Activated CD4-positive, alpha-beta T cell treated with anti-CD3 and anti-CD28 coated beads for 48 hours (primary cell): ENCODE measurements around the gene ZNF423.
"Not testable (repeated sequence)": the region's sequence is repeated elsewhere in the genome, so short reads cannot be mapped to it uniquely, and the experiment has no call there.

Experiments
- DNase-seq: peaks from one replicate; pipeline ENCODE4 v3.0.0-alpha.2; 2020

Gene ZNF423

DNA sequence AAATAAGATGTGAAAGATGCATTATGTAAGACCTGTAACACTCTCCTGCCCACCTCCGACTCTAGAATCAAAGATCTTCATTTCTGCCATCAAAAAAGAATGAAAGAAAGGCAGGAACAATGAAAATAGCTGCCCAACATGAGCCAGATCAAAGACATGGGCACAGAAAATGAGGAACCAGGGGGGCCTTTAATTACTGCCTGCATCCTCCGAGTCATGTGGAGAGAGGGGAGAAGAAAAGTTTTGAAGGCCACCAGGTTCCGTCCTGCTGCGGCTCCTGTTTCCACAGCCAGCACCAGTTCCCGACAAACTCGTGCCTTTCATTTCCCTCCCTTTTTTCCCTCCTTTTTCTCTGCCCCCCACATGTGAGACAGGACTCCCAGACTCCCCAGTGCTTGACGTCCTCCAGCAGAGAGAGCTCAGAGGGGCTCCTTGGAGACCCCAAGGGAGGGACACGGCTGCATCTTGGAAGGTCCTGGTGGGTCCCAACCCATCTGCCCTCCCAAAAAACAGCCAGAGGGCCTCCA is 168.4 kb downstream of the ZNF423 start:
- no peak for DNase-seq

DNA sequence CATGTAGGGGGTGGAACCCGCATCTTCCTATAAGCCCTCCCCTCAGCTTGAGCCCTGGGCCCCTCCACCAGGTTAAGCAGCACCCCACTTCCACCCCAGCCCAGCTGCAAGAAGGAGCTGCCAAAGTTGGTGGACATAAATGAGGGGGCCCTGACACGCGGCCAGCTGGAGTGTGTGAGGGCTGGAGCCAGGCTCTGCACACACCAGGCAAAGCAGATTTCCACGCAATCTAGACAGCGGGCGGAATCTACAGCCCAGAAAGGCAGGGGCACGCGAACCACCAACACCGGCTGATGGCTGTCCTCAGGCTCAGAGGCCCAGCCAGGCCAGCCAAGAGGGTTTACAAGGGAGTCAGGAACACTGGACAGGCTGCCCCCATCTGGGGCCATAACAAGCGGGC is 171.2 kb downstream of the ZNF423 start:
- DNase-seq, result no peak

DNA sequence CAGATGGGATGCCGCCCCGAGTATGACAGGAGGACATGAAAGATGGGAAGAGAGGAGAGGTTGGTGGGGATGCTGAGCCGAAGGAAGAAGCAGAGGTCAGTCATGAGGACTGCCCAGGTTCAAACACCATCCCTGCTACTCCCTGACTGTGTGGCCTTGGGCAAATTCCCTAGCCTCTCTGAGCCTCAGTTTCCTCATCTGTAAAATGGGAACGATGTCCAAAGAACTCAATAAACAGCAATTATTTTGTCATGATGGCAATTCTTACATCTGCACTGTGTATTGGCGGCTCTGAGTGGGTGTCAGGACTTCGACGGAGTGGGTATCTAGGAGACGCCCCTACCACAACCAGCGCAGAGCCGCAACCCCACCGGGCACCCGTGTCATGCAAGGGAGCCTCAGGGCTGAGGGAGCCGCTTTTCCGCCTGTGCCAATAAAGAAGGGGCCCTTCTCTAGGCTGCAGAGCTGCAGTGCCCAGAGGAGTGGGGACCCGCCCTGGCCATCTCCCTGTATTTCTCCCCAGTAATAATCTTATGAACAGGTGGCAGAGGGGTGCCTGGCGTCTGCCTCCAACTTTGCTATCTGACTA is 173.2 kb downstream of the ZNF423 start:
- no peak for DNase-seq

DNA sequence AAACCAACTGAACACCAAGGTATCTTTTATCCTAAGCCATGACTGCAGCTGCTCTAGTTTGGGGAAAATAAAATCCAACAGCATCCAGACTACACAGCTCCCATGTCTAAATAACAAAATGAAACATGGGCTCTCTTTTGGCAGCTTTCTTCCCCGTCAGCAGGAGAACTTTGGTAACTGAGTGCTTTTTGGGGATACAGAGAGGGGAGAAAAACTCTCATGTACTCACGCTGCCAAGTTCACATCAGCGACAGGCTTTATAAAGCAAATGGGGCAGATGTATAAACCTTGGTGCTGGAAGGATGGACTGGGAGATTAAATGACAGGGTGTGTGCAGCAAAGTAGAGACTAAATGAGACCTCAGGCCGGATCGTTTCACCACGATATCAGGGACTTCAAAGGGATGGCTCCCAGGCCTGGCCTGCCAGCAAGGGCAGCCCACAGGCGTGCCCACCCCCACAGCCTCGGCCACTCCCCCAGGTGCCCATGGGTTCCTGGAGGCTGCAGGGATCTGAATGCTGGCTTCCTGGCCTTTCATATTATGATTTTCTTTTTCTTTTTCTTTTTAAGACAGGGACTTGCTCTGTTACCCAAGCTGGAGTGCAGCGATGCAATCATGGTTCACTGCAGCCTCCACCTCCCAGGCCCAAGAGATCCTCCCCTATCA is 174.6 kb downstream of the ZNF423 start:
- DNase-seq, result no peak

DNA sequence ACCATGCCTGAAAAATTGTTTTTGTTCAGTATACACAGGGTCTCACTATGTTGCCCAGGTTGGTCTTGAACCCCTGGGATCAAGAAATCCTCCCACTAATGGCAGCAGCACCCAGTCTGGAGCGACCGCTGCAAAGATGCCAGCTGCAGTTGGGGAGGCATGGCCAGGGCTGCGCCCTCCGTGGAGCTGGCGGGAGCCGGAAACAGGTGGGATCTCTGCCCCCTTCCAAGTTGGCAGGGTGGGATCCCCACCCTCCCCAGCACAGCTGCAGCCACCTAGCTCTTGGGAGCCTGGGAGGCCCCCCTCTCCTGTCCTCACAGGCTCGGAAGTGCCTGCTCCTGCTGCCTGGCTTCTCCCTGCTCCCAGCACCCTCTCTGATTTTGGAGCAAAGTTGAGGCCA is 176.8 kb downstream of the ZNF423 start:
- DNase-seq, result no peak

DNA sequence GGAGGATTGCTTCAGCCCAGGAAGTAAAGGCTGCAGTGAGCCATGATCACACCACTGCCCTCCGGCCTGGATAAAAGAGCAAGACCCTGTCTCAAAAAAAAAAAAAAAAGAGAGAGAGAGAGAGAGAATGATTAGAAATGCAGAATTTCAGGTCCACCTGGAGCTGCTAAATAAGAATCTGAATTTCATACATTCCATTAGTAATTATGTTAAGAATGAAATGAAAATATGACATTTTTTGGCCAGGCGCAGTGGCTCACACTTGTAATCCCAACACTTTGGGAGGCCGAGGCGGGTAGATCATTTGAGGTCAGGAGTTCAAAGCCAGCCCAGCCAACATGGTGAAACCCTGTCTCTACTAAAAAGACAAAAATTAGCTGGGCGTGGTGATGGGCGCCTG is 178.3 kb downstream of the ZNF423 start:
- DNase-seq, result not testable (repeated sequence)

DNA sequence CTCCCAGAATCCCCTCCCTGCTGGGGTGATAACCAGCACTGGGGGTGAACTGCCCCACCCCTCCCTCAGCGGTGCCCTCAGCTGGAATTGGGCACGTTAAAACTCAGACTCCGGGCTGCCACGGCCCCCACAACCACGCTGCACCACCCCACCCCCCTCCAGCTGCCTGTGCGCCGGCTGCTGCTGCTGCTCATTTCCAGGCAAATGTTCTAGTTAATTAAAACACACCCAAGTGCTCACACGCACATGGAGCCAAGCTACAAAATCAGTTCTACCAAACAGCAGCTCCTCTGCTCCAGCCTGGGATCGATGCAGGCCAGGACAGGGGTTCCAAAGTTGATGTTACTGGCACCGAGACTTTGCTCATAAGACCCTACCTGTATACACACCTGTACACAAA is 180.5 kb downstream of the ZNF423 start:
- DNase-seq, result no peak

DNA sequence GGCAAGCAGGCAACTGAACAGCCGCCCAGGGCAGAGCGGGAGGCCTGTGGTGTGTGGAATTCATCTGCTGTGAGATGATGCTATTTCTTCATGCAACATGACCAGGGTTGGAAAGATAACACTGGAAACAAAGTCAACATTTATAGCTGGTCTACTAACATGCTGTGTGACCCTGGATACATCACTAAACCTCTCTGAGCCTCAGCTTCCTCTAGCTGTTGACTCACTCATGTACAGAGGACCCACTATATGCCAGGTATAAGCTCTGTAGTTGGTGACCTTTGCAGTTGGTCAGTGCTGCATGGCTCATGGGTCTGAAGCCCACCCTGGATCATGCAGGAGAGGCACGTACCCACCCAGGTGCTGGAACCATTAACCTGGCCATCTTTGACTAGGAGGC is 180.9 kb downstream of the ZNF423 start:
- no peak for DNase-seq

DNA sequence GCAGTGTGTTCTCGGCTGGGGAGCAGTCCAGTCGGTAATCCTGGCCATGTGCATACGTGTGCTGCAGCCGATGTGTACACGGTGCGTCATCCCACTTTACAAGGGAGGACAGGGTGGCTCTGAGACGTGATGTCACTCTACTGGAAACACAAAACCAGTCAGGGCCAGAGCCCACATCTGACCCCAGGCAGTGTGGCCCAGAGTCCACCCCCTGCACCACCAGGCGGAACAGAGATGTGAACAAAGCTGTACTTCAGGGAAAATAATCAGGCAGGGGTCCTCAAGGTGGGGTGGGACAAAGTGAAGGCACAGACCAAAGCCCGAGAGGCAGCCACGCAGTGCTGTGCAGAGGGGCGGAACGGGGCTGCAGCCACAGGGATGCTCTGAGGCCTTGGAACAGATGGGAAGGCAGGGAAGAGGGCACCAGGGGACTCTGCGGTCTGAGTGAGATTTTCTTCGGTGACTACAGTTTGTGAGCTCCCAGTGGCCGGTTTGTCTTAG is 181.5 kb downstream of the ZNF423 start:
- no peak for DNase-seq

DNA sequence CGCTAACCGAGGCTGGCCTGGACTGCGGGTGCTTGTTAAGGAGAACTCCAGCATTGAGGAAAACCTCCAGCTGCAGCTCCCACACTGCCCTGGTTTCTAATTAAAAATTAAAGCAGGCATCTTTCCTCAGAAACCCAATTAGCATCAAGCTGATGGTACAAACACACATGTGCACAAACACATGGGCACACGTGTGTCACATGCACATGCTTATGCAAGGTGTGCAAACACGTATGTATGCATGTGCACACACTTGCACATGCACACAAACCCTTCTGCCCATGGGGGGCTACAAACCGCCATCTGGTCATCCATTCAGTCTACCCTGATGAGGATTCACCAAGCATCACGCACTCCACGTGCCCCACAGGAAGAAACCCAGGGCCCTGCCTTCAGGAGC is 182.5 kb downstream of the ZNF423 start:
- DNase-seq, result no peak

DNA sequence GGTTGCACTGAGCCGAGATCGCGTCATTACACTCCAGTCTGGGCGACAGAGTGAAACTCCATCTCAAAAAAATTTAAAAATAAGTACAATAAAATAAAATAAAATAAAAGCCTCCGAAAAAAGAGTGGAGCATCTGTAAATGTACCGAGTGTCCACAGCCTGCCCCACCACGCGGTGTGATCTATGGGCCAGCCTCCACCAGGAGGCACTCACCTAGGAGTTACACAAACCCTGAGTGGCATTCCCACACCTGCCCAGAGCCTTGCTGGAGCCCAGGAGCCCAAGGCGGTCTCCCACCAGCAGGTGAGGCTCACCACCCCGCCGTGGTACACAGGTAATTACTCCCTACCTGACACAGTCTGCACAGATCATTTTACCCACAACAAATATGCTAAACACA is 183.2 kb downstream of the ZNF423 start:
- DNase-seq, result no peak

DNA sequence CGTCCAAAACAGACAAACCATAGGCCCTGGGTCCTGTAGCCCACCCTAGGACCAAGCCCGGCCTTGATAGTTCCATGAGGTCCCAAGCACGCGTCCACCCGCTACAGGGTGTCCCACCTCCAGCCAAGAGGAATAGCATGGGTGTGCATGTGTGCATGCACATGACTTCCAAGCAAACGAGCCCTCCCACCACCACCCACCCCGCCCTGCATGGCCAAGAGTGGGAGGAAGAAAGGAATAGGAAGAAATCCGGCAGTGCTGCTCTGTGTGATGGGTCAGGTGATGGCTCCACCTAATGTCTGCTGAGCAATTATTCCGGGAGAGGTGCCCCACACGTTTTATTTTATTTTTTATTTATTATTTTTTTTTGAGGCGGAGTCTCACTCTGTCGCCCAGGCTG is 184.6 kb downstream of the ZNF423 start:
- DNase-seq, result no peak

DNA sequence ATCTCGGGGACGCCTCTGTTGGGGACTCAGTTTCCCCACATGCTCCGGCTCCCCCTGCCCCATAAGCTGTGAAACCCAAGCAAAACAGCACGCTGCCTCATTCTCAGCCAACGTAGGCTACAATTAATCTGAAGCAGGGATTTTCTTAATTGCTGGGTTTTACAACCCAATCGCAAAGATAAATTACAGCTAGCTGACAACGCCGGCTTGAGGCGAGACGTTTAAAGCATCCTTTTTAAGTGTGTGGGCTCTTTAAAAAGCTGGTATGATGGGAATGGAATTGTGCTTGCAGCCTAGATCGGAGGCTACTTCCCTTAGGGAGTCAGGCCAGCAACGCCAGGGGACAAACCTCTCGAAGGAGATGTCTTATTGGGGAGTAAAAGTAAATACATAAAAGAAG is 185.3 kb downstream of the ZNF423 start:
- DNase-seq, result no peak

DNA sequence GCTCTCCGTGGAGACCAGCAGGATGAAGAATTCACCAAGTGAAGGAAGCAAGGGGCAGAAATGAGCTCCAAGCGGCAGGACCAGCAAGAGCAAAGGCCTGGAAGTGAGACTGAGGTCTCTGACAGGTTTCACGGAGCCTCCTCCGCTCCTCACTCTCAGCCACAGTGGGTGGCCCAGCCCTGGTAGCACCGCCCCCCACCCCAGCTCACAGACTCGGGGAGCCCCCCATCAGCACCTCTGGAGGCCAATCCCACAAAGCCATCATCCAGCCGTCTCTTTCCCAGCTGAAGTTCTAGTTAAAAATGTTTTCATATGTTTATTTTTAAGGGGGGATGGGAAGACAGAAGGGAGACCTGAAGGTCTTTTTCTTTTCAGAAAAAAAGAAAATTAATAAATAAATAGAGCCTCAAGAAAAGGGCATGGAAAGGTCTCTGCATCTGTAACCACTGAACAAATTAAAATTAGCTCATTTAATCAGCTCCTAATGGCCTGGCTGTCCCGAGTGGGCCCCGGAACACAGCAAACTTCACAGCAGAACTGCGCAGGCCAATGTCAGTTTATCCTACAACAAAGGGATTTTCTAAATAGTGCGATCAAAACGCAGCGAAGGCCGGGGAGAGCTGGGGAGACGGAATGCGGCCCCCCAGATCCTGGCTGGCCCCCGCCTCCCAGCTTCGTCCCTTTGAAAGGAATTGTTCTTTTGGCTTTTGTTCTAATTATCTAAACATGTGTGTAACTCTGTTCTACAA is 190.3 kb downstream of the ZNF423 start:
- DNase-seq, result no peak

DNA sequence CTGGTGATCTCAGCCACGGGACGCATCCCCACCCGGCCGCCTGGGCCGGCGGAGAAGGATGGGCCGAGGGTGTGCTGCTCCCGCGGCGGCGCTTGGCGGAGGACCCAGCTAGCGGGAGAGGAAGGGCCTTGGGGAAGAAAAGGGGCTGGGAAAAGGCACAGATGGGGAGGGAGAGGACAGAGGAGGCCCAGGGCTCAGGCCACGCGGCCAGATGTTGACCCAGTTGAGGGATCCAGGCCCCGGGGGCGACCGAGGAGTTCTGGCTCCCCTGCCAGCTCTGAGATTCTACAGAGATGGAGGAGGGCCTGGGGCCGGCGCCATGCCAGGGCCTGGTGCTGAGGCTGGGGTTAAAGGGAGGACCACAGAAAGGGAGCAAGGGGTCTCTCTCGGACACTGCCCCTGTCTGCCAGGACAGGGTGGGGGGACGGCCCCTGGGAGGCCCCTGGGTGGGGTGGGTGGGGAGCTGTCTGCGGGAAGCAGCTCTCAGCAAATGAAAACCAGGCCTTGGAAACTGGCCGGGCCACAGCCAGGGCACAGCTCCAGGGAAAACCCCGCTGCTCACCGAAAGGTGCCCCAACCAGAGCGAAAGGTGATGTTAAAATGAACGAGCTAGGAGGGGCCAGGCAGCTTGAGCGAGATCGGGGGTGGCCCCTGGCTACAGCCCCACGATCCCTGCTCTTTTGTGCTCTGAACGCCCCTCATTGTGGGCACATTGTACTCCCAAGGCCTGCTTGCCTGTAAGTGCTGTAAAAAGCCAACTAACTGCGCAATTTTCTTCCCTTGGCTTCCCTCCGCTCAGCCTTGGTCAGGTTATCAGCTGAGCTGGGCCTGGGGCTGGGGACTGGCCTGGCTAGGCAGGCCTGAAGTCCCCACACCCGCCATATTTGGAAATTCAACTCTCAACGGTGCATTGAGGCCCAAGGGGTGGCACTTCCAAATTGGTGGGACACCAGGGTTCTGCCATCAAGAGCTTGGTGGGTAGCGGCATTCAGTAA is 191.4 kb downstream of the ZNF423 start:
- no peak for DNase-seq

DNA sequence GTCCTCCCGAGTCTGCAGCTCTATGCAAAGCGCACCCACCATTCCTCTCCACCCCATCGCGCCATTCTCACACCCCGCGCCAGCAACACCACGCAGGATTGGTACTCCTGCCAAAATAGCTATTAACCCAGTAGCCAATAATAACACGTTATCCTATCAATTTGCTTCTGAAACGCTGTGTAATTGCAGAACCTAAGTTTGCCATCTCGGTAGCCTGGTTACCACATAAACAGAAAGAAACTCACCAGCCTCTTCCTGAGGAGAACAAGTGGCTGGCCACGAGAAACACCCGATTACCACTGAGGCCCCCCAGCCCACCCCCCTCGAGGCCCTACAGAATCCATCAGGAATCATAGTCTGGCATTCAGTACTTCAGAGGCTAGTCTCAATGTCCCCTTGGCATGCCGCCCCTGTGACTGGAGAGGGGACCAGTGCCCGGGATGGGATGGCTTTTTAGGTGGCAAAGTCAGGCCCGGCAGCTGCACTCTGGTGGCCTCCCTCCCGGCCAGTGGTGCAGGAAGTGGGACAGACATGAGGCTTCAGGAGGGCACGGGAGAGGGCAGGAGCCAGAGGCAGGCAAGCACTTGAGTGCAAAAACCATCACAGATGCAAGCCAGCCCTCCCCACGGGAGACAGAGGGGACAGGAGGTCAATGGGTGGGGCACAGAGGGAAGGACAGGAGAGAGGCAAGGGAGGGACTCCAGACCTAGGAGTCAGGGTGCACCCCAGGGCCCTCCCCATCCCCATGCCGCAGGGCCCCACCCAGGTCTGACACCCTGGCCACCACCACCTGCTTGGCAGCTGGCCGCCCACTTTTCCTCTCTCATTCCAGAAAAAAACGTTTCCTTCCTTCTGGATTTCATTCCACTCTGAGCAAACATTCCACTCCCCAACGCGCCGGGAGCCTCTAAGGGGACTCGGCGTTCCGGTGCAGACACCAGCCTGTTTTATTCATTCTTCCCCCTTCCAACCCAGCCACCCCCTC is 192.5 kb downstream of the ZNF423 start:
- DNase-seq, result no peak

DNA sequence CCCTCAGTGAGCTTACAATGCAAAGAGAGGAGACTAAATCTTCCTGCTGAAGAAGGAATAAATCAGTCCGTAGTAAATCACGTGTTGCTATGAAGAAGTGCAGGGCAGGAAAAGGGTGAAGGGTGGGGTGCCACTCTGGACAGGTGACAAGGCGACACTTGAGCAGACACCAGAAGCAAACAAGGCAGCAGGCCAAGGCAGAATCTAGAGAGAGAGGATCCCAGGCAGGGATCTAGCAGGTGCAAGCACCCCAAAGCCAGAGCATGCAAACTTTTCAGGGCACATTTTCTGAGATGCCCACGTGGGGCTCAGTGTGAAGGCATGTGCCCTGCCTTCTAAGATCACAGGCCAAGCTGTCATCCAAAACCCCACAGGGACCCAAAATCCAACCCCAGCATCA is 193.3 kb downstream of the ZNF423 start:
- no peak for DNase-seq

DNA sequence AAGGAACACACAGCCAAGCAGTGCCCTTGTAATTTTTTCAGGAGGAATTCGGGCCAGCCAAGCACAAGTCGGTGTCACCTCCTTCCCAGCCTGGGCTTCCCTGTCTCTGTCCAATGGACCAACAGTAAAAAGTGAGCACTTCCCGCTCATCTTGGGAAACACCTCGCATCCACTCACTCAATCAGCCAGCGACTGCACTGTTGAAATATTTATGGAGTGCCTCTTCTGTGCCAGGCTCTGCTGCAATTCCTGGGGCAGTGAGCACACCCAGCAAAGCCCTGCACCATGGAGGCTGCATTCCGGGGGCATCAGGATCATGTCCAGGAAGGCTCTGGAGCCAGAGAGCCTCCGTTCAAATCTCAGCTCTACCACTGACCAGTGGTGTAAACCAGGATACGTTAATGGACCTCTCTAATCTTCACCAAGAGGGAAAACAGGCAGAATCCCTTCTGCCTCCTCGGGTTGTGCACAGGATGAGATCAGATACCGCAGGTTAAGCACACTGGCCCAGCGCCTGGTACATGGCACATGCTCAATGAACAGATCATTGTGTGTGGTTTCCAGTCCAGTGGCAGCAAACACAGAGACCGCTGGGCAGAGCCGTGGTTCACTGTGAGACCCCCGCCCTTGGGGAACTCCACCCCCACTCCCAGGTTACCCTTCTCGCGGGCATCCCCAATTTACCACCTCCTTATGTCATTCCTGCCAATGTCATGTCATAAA is 194.3 kb downstream of the ZNF423 start:
- no peak for DNase-seq

DNA sequence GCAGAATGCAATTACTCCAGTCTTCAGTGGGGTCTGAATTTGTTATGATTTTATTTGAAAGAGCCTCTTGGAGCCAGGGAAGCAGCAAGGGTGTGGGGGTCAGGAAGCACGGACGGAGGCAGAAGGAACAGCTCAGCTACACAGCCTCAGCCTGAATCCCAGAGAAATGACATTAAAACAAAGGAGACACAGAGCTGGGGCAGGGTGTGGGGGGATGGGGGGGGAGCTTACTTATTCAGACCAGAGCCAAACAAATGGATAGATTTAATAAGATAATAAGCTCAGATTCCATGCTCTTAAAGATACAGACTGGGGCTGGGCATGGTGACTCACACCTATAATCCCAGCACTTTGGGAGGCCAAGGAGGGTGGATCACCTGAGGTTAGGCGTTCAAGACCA is 195.3 kb downstream of the ZNF423 start:
- DNase-seq, result no peak

DNA sequence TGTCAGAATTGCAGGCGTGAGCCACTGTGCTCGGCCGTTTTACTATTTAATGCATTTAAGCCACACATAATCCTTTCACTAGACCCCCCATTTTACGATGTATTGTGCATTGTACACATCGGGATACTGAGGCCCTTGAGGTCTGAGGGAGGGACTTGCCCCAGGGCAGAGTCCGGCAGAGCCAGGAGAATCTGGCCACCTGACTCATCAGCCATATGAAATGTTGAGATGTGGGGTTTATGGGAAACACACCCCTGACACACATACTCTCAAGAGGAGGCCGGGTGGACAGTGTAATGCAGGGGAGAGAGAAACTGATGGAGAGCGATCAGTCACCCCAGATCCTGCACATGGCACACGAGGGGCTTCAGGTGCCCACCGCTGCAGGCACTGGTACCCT is 196.6 kb downstream of the ZNF423 start:
- no peak for DNase-seq

DNA sequence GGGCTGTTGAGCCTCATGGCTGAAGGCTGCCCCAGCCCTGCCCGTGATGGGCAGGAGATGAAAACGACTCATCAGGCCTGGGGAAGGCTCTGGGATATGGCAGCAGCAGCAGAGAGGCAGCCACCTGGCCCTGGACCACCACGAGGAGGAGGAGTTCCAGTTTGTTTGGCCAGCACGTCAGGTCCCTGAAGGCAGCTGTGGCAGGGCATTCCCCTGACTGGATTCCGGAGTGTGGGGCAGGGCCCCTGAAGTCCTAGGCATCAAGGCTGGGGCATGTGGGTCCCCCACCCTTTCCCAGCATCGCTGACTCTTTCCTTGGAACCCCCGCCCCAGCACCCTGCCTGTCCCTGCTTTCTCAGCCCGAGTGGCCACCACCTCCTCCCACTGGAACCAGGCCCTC is 197.4 kb downstream of the ZNF423 start:
- DNase-seq, result no peak
